Heart left ventricle (tissue), 16 donors: Measurements from ENCODE around the gene ADAM33. TPM values are rescaled to one million over a fixed set of nuclear protein-coding genes. Genes with fewer than 3 reads are reported as not detected.

Source experiments
- ATAC-seq, 4 donors: fragments of 200-7000 bp; cut with Tn5 transposase; one replicate each; pipeline ENCODE4 v1.9.1; 2020 to 2022; ENCODE audit warnings: moderate library complexity in 4 of 4, mild to moderate bottlenecking in 3 of 4, moderate number of reproducible peaks in 1 of 4
- DNase-seq, 5 donors: peaks; one replicate each; pipeline ENCODE4 v3.0.0-alpha.2; 2020
- H3K27ac ChIP-seq, 12 donors: fragments of 200-600 bp; sonication (generic) in 4 of 12; one replicate each; pipeline versions ENCODE4 v1.5.0 to v1.8.0; 2016 to 2022; ENCODE audit warnings: mild to moderate bottlenecking in 2 of 12
- H3K27me3 ChIP-seq, 9 donors: fragments of 200-600 bp; sonication (generic) in 2 of 9; one replicate each; pipeline versions ENCODE4 v1.5.1 to v1.8.0; 2016 to 2022; ENCODE audit warnings: mild to moderate bottlenecking in 3 of 9
- H3K36me3 ChIP-seq, 9 donors: fragments of 200-600 bp; sonication (generic) in 2 of 9; one replicate each; pipeline versions ENCODE4 v1.5.0 to v1.8.0; 2018 to 2022; ENCODE audit warnings: mild to moderate bottlenecking in 2 of 9
- H3K4me1 ChIP-seq, 12 donors: fragments of 200-600 bp; sonication (generic) in 4 of 12; one replicate each; pipeline versions ENCODE4 v1.5.0 to v1.8.0; 2016 to 2022; ENCODE audit warnings: mild to moderate bottlenecking in 3 of 12
- H3K4me3 ChIP-seq, 12 donors: fragments of 200-600 bp; sonication (generic) in 4 of 12; one replicate each; pipeline versions ENCODE4 v1.5.0 to v1.8.0; 2017 to 2022; ENCODE audit warnings: mild to moderate bottlenecking in 9 of 12, moderate library complexity in 4 of 12
- H3K9me3 ChIP-seq, 12 donors: fragments of 200-600 bp; sonication (generic) in 4 of 12; one replicate each; pipeline versions ENCODE4 v1.5.0 to v1.8.0; 2016 to 2022; ENCODE audit warnings: mild to moderate bottlenecking in 1 of 12
- POLR2A ChIP-seq, 2 donors: fragments of 450-650 bp; IDR thresholded peaks; one replicate each; pipeline ENCODE4 v1.6.1; 2017; ENCODE audit warnings: antibody characterized with exemption in 2 of 2, mild to moderate bottlenecking in 2 of 2, moderate library complexity in 2 of 2
- WGBS, 4 donors: extraction: QIAGEN DNeasy Blood & Tissue Kit in 2 of 4; methylation state at CpG; one replicate each; pipeline versions ENCODE4 v1.1.5 to v1.1.7; 2013 to 2018; 5-methylcytosine and 5-hydroxymethylcytosine counted together
- intact Hi-C, 10 donors: fragments of 100-400 bp; cut with DNase I; formaldehyde crosslinking; loops; one replicate each; pipeline versions ENCODE4 v1.11.1 to v1.14.2; 2022
- long read RNA-seq, 3 donors: library from polyadenylated mRNA; unstranded; transcript quantifications; one replicate each; pipeline ENCODE4 v2.0.0, GENCODE V29; 2020 to 2021
- polyA plus RNA-seq, 2 donors: library from polyadenylated mRNA; stranded (reverse); fragments of 200-250 nt; gene quantifications; one replicate each; pipeline ENCODE4 v1.2.3, GENCODE V29; 2013
- total RNA-seq, 9 donors: library from RNA; depleted of rRNA in 2 of 9; stranded (reverse); fragments of >200 nt in 2 of 9; fragmentation: NEBNext Ultra II Directional in 3 of 9; extraction: Animal tissue kit (Norgen Biotek cat#: 25700) in 3 of 9; gene quantifications; one replicate each; pipeline versions ENCODE4 v1.1.0 to v1.2.4, GENCODE V29; 2016 to 2023
- TF ChIP-seq, protein P1 (sequence below), 12 donors: fragments of 200-600 bp; sonication (generic) in 4 of 12; IDR thresholded peaks; one replicate each; pipeline versions ENCODE4 v1.5.0 to v1.8.0; 2018 to 2022; ENCODE audit warnings: antibody characterized with exemption in 12 of 12, mild to moderate bottlenecking in 5 of 12
- donor health status: ischemic (EF 13 %, LVEDD 7.1; RV severe dilation, severe dysfunction).
- donor health status: healthy with polysubstance abuse.
- donor health status: DM: no; HTN: yes; CAD: no.
- donor health status: DM: no; HTN: no; CAD: no.
- donor health status: ischemic (EF 25% LVEDD 6.9; RV normal size, moderate dysfunction).
- donor health status: ischemic (EF 25% LVEDD 5.7; RV mildly dilated, moderate dysfunction).
- donor health status: healthy.
- donor health status: DM: yes; HTN: yes; CAD: no.
- donor health status: ischemic (EF 35%, LVEDD 5.7; RV mildly dilated, moderate dysfunction).
- donor health status: nonischemic (EF 11% LVEDD 7.7; RV severe dilation, severe dysfunction).
- donor health status: DM: yes; HTN: yes; CAD: no.
- donor health status: PGD.
- donor health status: ischemic (EF 29% LVEDD 5.4; RV normal size, mild dysfunction).
- donor health status: nonischemic (EF 23%, LVEDD 6.1; RV moderate dilation, normal function).

ADAM33 gene, protein sequence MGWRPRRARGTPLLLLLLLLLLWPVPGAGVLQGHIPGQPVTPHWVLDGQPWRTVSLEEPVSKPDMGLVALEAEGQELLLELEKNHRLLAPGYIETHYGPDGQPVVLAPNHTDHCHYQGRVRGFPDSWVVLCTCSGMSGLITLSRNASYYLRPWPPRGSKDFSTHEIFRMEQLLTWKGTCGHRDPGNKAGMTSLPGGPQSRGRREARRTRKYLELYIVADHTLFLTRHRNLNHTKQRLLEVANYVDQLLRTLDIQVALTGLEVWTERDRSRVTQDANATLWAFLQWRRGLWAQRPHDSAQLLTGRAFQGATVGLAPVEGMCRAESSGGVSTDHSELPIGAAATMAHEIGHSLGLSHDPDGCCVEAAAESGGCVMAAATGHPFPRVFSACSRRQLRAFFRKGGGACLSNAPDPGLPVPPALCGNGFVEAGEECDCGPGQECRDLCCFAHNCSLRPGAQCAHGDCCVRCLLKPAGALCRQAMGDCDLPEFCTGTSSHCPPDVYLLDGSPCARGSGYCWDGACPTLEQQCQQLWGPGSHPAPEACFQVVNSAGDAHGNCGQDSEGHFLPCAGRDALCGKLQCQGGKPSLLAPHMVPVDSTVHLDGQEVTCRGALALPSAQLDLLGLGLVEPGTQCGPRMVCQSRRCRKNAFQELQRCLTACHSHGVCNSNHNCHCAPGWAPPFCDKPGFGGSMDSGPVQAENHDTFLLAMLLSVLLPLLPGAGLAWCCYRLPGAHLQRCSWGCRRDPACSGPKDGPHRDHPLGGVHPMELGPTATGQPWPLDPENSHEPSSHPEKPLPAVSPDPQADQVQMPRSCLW
- total RNA-seq (10 to 100 TPM in 2 of 9 donors, 1 to 10 TPM in 7; 2.3 to 10.7 (median 3.5) TPM), polyA plus RNA-seq (10 to 100 TPM in 1 of 2 donors, 1 to 10 TPM in 1; 3.2 to 21.2 TPM)
- long read RNA-seq, donor 1, partial matches to known transcripts, result 8 of 13 reads
- long read RNA-seq, donor 1, other reads (novel, unspliced or antisense), result 3 of 13 reads
- long read RNA-seq, donor 2, partial matches to known transcripts, result 1 of 3 reads
- long read RNA-seq, donor 2, other reads (novel, unspliced or antisense), result 1 of 3 reads
- long read RNA-seq, donor 3, partial matches to known transcripts, result 4 of 5 reads
- long read RNA-seq, donor 3, other reads (novel, unspliced or antisense), result 0 of 5 reads

DNA sequence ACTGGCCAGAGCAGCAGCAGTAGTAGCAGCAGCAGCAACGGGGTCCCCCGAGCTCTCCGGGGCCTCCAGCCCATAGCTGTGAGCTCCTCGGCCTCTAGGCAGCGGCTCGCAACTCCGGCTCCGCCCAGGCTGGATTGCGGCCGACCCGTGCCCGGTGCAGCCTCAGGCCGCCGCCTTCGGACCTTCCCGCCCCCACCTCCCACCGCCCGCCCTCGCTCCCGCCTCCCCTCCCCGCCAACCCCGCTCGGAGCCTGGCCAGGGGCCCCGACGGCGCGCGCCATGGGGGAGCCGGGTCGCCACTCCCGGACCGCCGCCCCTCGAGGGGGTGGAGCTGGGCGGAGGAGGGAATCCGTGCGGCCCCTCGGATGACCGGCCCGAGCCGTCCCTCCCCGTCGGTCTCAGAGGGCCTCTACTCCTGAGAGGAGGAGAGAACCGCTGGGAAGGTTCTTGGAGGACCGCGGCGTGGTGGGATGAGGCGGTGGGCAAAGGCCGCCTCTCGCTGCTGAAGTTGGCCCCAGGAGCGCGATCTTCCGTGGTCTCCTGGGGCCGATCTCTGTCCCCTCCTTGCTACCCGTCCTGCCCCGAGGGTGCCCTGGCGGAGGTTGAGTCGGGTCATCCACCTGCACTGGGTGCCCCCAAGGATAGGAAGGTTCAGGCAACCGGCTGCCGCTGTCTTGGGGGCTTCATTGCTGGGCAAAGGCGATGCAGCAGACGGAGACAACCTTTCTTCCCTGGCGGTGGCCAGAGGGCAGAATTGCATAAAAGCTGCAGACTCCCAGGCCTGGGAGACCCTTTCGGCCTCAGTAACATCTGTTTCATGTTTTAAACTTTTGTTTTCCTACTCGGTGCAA is at the start of gene ADAM33:
ADAM33 (minus strand) TSS at position 80 of the 851 bp plus-strand sequence; CDS start at position 74, 6 bp downstream.
- H3K4me1 ChIP-seq, result peaks cover 0 to 59% (median 27%) of the 10 kb centered on the region in 12 donors
- intact Hi-C loops, result no loop called here
- no peaks in the 10 kb centered on the region for H3K9me3 ChIP-seq
- ATAC-seq (peak in 3 of 4 donors; percentile 3 to 42 (median 29)), DNase-seq (peak in 3 of 5 donors; percentile 47 to 75 (median 52))
- 5 to 17% (median 8%) methylated on average over 29 to 65 of the region's 65 CpGs for WGBS, 4 donors
- peak within 1 kb of the TSS in 11 of 12 donors; percentile 20 to 92 (median 61) for H3K27ac ChIP-seq
- peak within 1 kb of the TSS; percentile 36 to 71 (median 56) for H3K4me3 ChIP-seq
- no peak for TF ChIP-seq POLR2A (IDR thresholded peaks at IDR 0.05)
- TF ChIP-seq, protein P1, sequence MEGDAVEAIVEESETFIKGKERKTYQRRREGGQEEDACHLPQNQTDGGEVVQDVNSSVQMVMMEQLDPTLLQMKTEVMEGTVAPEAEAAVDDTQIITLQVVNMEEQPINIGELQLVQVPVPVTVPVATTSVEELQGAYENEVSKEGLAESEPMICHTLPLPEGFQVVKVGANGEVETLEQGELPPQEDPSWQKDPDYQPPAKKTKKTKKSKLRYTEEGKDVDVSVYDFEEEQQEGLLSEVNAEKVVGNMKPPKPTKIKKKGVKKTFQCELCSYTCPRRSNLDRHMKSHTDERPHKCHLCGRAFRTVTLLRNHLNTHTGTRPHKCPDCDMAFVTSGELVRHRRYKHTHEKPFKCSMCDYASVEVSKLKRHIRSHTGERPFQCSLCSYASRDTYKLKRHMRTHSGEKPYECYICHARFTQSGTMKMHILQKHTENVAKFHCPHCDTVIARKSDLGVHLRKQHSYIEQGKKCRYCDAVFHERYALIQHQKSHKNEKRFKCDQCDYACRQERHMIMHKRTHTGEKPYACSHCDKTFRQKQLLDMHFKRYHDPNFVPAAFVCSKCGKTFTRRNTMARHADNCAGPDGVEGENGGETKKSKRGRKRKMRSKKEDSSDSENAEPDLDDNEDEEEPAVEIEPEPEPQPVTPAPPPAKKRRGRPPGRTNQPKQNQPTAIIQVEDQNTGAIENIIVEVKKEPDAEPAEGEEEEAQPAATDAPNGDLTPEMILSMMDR (IDR thresholded peaks at IDR 0.05), result no peak
- H3K27me3 ChIP-seq, result peaks cover 0 to 29% (median 14%) of the 10 kb centered on the region in 9 donors
- H3K36me3 ChIP-seq, result no peaks in the 10 kb centered on the region

DNA sequence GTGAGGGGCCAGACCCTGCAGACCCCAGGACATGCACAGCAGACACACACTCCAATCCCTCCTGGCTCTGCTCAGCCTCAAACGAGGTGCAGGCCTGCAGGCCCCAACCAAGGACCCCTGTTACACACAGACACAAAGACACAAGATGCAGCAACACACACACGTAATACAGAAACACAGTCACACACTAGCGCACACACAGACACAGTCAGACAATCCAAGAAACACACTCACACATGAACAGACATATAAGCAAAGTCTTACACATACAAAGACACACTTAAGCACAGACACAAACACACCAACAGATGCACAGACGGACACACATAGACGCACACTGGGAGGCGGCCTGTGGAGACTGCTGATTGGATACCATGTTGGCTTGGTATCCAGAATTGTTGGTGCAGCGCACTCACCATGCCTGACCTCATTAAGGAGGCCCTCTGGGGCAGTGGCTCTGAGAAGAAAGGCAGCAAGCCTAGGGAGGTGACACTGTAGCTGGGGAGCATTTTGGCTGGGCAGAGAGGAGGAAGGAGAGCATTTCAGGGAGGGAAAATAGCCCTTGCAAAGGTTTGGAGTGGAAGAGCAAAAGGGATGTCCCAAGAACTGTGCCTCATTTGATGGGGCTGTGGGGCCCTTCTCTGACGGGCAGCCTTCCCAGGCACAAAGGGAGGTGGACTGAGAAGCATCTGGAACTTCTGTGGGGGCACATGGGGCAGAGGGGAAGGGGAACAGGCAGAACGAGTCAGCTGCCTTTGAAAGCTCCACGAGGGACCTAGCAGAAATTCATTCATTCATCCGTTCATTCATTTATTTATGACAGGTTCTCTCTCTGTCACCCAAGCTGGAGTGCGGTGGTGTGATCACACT is 49.2 kb upstream of the ADAM33 start:
- intact Hi-C loops, result loop anchor here in 1 of 10 donors (1.0 kb wide), 1 partner anchor 8 kb away; no protein-coding TSS in a partner anchor
- no peak for TF ChIP-seq POLR2A (IDR thresholded peaks at IDR 0.05)
- TF ChIP-seq, protein P1 (IDR thresholded peaks at IDR 0.05), result no peak
- no peaks in the 10 kb centered on the region for H3K9me3 ChIP-seq
- peaks cover 0 to 2% (median 0%) of the 10 kb centered on the region in 9 donors for H3K36me3 ChIP-seq
- H3K4me3 ChIP-seq, result no peak overlapping the region
- peaks cover 0 to 22% (median 0%) of the 10 kb centered on the region in 9 donors for H3K27me3 ChIP-seq
- DNase-seq (peak in 3 of 5 donors; percentile 19 to 31 (median 23)), ATAC-seq (no peak)
- peaks cover 0 to 74% (median 43%) of the 10 kb centered on the region in 12 donors for H3K4me1 ChIP-seq
- peak overlapping the region in 9 of 12 donors; percentile 38 to 96 (median 76) for H3K27ac ChIP-seq
- 85 to 90% (median 86%) methylated on average over 12 of the region's 12 CpGs for WGBS, 4 donors
